ENCODE results near the gene CEP164. TPM values are rescaled to one million over a fixed set of nuclear protein-coding genes. Genes with fewer than 3 reads are reported as not detected.

Gene CEP164
- total RNA-seq, 1 donor from 2014 or later: 19.6 TPM

DNA sequence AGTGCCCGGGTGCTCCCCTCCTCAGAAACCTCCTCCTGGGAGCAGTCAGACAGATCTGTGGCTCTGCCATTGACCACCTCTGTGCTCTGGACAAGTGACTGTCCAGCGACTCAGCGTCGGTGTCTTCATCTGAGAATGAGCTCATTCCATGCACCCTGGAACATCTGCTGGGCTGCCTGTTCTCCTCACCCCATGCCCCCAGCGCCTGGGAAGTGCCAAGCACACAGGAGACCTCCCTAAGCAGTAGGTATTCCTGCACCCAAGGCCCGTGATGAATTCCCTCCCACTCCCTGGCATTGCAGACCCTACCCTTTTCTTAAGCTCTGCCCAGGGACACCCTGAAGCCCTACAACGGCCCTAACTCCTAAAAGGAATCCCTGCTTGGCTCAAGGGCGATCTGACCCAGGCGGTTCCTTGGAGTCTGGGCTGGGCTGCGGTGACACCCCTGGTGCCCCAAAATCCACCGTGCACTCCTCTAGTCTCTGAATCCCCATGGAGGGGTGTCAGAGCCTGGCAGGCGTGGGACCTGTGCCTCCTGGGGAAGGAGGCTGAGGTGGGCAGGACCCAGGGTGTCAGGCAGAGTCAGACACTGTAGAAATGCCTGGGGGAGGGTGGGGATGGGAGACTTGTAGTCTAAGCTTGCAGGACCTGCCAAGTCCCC is 92.0 kb downstream of the CEP164 start:
- DNase-seq (ENCODE audit: low read depth in 2 of 2): no peak

DNA sequence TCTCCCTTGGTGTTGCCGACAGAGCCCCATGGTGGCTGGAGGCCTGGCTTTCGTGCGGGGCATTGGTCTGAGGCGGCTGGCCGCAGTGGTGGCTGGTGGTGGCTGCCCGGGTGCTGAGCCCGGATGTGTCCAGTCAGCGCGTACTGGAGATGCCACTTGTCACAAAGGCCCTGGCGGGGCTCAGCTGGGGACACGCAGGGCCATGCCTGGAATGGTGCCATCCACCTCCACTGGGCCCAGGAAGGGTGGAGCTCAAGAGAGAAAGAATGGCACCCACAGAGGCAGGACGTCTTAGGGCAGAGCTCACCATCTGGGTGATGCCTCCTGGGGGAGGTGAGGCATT is 92.5 kb downstream of the CEP164 start:
- no peak for DNase-seq (ENCODE audit: low read depth in 2 of 2)

DNA sequence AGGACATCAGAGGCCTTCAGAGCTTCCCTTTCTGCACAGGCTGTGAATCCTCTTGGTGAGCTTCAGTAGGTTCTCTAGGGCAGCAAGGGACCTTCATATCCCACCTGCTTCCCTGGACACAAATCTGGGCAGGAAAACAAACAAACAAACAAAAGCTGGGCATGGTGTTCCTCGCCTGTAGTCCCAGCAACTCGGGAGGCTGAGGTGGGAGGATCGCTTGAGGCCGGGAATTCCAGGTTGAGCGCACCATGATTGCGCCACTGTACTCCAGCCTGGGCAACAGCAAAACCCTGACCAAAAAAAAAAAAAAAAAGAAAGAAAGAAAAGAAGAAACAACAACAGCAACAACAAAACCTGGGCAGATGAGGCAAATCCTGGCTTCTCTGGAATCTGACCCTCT is 92.9 kb downstream of the CEP164 start:
- no peak for DNase-seq (ENCODE audit: low read depth in 2 of 2)

GRCh38 chr11:117421041-117421440 is 93.4 kb downstream of the CEP164 start:
- DNase-seq (ENCODE audit: low read depth in 2 of 2): no peak

GRCh38 chr11:117421476-117421875 is 93.8 kb downstream of the CEP164 start:
- DNase-seq (ENCODE audit: low read depth in 2 of 2): no peak

DNA sequence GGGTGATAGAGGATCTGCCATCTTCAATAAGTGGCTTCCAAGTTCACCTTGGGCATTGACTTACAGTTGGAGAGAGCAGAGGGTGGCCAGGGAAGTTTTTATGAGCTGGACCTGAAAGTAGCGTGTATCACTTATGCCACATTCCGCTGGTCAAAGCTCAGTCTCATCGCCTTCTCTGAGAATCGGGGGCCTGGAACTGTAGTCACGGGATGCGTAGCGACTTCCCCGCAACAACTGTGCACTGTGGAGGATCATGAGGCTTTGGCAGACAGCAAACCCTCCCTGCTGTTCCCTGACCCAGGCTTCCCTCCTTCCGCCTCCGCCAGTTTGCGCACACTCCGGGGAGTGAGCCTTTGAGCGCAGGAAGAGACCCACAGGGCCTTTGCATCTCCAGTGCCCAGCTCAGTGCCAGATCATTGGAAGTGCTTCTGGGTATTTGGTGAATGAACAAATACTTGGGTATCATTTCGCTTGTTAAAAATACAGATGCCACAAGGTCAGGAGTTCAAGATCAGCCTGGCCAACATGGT is 95.5 kb downstream of the CEP164 start:
- DNase-seq (ENCODE audit: low read depth in 2 of 2): no peak

GRCh38 chr11:117424781-117425180 is 97.1 kb downstream of the CEP164 start:
- DNase-seq (ENCODE audit: low read depth in 2 of 2): no peak

DNA sequence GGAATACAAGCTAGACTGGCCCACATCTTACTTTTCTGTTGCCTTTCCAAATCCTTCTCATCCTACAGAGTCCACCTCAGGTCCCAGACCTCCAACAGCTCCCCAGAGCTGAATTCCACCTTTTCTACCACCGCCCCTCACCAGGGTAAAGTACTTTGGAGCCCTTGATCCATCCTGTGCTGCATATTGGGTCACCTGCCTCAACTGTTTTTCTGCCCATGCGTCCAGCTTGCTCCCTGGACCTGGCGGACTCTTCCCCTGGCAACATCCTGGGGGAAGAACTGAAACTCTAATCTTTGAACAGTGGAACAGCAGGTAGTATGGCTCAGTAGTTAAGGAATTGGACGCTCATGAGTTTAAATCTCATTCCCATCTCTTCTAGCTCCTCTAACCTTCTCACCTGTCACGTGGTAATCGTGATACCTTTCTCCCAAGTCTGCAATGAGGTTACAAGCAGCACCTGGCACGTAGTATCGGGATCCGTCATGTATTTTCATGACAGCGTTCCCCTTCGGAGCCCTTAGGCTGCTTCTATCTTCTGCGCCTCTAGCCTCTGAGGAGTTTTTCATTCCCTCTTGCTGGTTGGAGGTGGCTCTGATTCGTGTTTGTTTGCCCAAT is 98.1 kb downstream of the CEP164 start:
- DNase-seq (ENCODE audit: low read depth in 2 of 2): no peak

- DNase-seq (ENCODE audit: low read depth in 2 of 2): peak; percentile 16 to 51
Measured at GRCh38 chr11:117426297-117426685, 98.6 kb downstream of the CEP164 start.

- DNase-seq (ENCODE audit: low read depth in 2 of 2): no peak
Measured at GRCh38 chr11:117426941-117427340, 99.3 kb downstream of the CEP164 start.

- no peak for DNase-seq (ENCODE audit: low read depth in 2 of 2)
Measured at GRCh38 chr11:117427356-117427874, 99.8 kb downstream of the CEP164 start.

DNA sequence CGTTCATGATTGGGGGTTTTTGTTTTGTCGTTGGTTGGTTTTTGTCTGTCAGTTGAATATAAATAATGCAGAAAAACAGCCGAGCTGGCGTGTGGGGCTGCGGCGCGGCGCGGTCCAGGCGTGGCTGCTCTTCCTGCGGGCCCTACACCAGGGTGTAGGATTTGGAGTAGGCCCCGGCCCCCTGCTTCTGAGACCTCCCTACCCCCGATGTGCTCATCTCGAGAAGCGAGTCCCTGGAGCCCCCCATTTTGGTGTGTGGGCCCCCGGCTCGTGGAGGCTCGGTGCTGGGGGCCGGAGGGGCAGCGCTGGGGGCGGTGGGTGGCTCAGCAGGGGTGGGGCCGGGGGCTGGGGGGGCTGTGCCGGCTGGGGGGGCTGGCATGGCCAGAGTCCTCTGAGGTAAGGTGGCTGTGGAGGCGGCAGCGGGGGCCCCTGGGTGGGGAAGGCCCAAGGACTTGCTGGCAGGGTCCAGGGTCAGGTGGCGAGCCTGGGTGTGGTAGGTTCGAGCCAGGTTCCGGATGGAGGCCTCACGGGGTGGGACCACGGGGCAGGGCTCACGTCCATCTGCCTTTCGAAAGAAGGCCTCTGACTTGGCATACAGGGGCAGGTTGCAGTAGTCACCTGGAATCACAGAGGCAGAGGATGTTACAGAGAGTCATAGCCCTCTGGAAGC is 100.7 kb downstream of the CEP164 start:
- DNase-seq (ENCODE audit: low read depth in 2 of 2): no peak

- DNase-seq (ENCODE audit: low read depth in 2 of 2): no peak
Measured at GRCh38 chr11:117428856-117429229, 101.2 kb downstream of the CEP164 start.

- DNase-seq (ENCODE audit: low read depth in 2 of 2): no peak
Measured at GRCh38 chr11:117430293-117430955, 102.8 kb downstream of the CEP164 start.

- no peak for DNase-seq (ENCODE audit: low read depth in 2 of 2)
Measured at GRCh38 chr11:117431436-117431835, 103.8 kb downstream of the CEP164 start.

GRCh38 chr11:117433717-117434116 is 106.1 kb downstream of the CEP164 start:
- DNase-seq (ENCODE audit: low read depth in 2 of 2): no peak

DNA sequence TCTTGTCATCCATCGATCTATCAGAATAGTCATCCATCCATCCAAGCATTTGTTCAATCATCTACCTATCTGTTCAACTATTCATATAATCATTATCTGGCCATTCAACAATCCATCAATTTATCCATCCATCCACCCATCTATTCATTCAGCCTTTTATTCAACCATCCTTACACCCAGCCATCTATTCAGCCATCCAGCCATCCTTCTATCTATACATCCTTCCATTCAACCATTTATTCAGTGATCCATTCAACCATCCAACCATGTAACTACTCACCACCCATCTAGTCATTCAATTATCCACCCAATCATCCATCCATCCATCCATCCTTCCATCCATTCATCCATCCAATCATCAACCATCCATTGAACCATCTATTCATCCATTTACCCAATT is 106.8 kb downstream of the CEP164 start:
- no peak for DNase-seq (ENCODE audit: low read depth in 2 of 2)

GRCh38 chr11:117435326-117435725 is 107.7 kb downstream of the CEP164 start:
- DNase-seq (ENCODE audit: low read depth in 2 of 2): no peak

DNA sequence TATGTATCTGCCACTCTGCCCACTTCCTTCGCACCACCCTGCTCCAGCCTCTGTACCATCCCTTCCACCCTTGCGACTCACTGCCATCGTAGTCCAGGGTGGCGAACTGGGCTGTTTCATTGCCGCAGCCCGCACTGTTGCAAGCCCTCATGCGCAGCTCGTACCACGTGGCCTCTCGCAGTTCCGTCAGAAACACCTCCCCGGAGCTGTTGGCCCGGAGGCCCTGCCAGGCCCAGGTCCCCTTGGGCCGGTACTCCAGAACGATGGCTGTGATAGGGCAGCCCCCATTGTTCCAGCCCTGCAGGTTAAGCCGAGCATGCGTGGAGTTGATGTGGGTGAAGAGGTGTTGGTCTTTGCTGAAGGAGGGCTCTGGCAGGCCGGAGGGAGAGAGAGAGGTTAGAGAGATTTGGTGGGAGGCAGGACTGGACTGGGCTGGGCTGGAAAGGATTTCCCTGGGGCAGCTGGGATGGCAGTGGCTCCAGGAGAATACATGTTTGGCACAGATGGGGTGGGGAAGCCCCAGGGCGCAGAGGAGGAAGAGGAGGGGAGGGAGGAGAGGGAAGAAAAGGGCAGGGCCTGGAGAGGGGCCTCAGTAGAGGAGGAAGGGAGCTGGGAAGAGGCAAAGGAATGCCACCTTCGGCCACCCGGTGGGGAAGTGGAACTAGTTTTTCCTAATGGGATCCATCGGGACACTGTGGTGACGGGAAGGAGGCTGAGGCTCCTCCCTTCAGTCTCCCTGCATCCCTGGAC is 109.6 kb downstream of the CEP164 start:
- DNase-seq (ENCODE audit: low read depth in 2 of 2): no peak

DNA sequence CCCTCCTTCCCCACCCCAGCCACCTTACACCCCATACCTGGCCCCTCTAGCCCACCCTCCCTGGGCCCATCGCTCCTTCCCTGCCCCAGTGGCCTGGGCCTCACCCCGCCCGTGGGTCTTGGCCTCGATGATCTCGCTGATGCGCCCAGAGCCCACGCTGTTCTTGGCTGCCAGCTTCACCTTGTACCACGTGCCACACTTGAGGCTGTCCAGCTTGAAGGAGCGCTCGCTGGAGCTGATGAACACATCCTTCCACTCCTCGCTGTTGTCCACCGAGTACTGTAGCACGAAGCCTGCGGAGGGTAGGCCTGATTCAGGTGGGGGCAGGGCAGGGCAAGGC is 110.1 kb downstream of the CEP164 start:
- DNase-seq (ENCODE audit: low read depth in 2 of 2): no peak

DNA sequence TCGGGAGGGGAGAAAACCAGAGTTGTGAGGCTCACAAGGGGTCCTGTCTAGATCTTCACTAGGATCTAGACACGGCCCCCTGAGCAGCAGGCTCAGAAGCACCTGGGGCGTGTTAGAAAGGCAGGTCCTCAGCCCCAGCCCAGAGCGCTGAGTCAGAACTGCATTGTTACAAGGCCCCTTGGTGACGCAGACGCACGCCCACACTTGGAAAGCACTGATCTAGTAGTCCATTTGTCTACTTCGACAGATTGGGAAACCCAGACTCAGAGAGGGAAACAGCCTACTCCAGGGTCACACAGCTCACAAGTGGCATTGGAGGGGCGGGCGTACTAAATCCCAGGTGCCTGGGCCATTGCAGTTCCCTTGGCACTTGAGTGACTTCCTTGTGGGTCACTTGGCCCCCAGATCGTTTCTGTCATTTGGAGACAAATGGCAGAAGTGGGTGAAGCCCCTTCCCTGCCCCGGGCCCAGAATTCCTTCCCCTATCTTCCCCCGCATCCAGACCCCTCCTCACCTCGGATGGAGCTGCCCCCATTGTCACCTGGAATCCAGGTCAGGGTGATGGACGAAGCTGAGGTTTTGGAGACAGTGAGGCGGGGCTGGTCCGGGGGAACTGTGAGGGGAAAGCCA is 110.8 kb downstream of the CEP164 start:
- DNase-seq (ENCODE audit: low read depth in 2 of 2): no peak
